B cell (primary cell): ENCODE results near the gene RHOU. TPM values are rescaled to one million over a fixed set of nuclear protein-coding genes. Genes with fewer than 3 reads are reported as not detected.

Source experiments
- ATAC-seq: fragments of 200-7000 bp; cut with Tn5 transposase; one replicate; pipeline ENCODE4 v1.10.0; 2021; ENCODE audit warnings: low read depth, mild to moderate bottlenecking, moderate number of reproducible peaks, moderate library complexity
- CTCF ChIA-PET: fragments of 350-600 bp; sonication (Branson Sonifier 250); formaldehyde crosslinking; loops from one replicate; lab custom pipeline; 2021; ENCODE audit warnings: antibody characterized with exemption, inconsistent platforms; lab: Charles Lee
- POLR2A ChIA-PET: fragments of 350-600 bp; sonication (Branson Sonifier 250); formaldehyde crosslinking; loops from one replicate; lab custom pipeline; 2021; ENCODE audit warnings: antibody characterized with exemption; lab: Charles Lee
- DNase-seq: peaks from one replicate; pipeline ENCODE4 v3.0.0; 2013
- H2AFZ ChIP-seq: 2 replicates; pipeline ENCODE4 v1.6.1; 2012; ENCODE audit warnings: mild to moderate bottlenecking, low read depth, low read length; ENCODE audit not compliant: insufficient read depth, poor library complexity, severe bottlenecking
- H3K27ac ChIP-seq, 2 donors: 1 replicate in 1 of 2; 2 replicates in 1 of 2; pipeline ENCODE4 v1.5.1; 2012 to 2013; ENCODE audit warnings: low read length in 2 of 2, mild to moderate bottlenecking in 2 of 2, moderate library complexity in 1 of 2
- H3K27me3 ChIP-seq, 4 experiments: fragments of 200-600 bp in 1 of 4; sonication (generic) in 1 of 4; replicated peaks in 1 of 4; 1 replicate in 2 of 4; 2 replicates in 2 of 4; pipeline versions ENCODE4 v1.6.1 to v1.7.0; 2013 to 2016; ENCODE audit warnings: low read length in 3 of 4, mild to moderate bottlenecking in 2 of 4, mixed read lengths in 1 of 4, moderate library complexity in 1 of 4; ENCODE audit not compliant: insufficient read depth in 4 of 4, control insufficient read depth in 3 of 4; ENCODE audit errors: control extremely low read depth in 1 of 4
- H3K36me3 ChIP-seq, 2 experiments: replicated peaks in 1 of 2; 1 replicate in 1 of 2; 2 replicates in 1 of 2; pipeline versions ENCODE4 v1.6.1 to v1.7.1; 2013; ENCODE audit warnings: low read length in 1 of 2; ENCODE audit not compliant: insufficient read depth in 2 of 2, control insufficient read depth in 1 of 2; ENCODE audit errors: control extremely low read depth in 1 of 2, extremely low read depth in 1 of 2
- H3K4me1 ChIP-seq, 2 donors: fragments of 200-600 bp in 1 of 2; sonication (generic) in 1 of 2; 1 replicate in 1 of 2; 2 replicates in 1 of 2; pipeline versions ENCODE4 v1.5.1 to v1.6.1; 2013 to 2017; ENCODE audit warnings: low read length in 2 of 2; ENCODE audit not compliant: control insufficient read depth in 2 of 2, insufficient read depth in 2 of 2
- H3K4me2 ChIP-seq: replicated peaks from 2 replicates; pipeline ENCODE3; 2012; ENCODE audit warnings: mild to moderate bottlenecking, low read depth, low read length; ENCODE audit not compliant: poor library complexity, severe bottlenecking
- H3K4me3 ChIP-seq, 5 experiments: fragments of 200-600 bp in 1 of 5; sonication (generic) in 1 of 5; 1 replicate in 3 of 5; 2 replicates in 2 of 5; pipeline versions ENCODE4 v1.5.1 to v1.7.0; 2011 to 2016; ENCODE audit warnings: low read length in 4 of 5, mild to moderate bottlenecking in 4 of 5, low read depth in 2 of 5, control low read depth in 1 of 5, moderate library complexity in 1 of 5; ENCODE audit not compliant: insufficient read depth in 1 of 5; ENCODE audit errors: control extremely low read depth in 1 of 5, extremely low read depth in 1 of 5
- H3K79me2 ChIP-seq: fragments of 200-600 bp; sonication (generic); one replicate; pipeline ENCODE4 v1.6.0; 2016; ENCODE audit warnings: low read length; ENCODE audit not compliant: control insufficient read depth, insufficient read depth
- H3K9ac ChIP-seq: fragments of 200-600 bp; sonication (generic); 2 replicates; pipeline ENCODE4 v1.6.1; 2017; ENCODE audit warnings: mild to moderate bottlenecking, low read length, moderate library complexity
- H3K9me3 ChIP-seq, 3 donors: one replicate each; pipeline versions ENCODE4 v1.6.1 to v1.7.1; 2013; ENCODE audit warnings: low read length in 2 of 3; ENCODE audit not compliant: control insufficient read depth in 2 of 3, insufficient read depth in 1 of 3; ENCODE audit errors: control extremely low read depth in 1 of 3
- H4K20me1 ChIP-seq: 2 replicates; pipeline ENCODE4 v1.6.0; 2012; ENCODE audit warnings: mild to moderate bottlenecking, low read length; ENCODE audit not compliant: insufficient read depth, control insufficient read depth, poor library complexity, severe bottlenecking
- H3K27ac Mint-ChIP-seq: one replicate; pipeline ENCODE4 v1.8.0; 2021; ENCODE audit warnings: mixed read lengths
- H3K27me3 Mint-ChIP-seq: one replicate; pipeline ENCODE4 v1.8.0; 2021; ENCODE audit warnings: mixed read lengths
- H3K4me1 Mint-ChIP-seq: one replicate; pipeline ENCODE4 v1.8.0; 2021; ENCODE audit warnings: mixed read lengths
- H3K4me3 Mint-ChIP-seq: one replicate; pipeline ENCODE4 v1.8.0; 2021; ENCODE audit warnings: mixed read lengths
- H3K9me3 Mint-ChIP-seq: one replicate; pipeline ENCODE4 v1.8.0; 2022; ENCODE audit warnings: mixed read lengths; ENCODE audit not compliant: insufficient read depth
- CTCF ChIP-seq: fragments of 200-600 bp; IDR thresholded peaks from one replicate; pipeline ENCODE4 v1.8.0; 2022; ENCODE audit warnings: antibody characterized with exemption, mild to moderate bottlenecking
- EZH2 ChIP-seq: IDR thresholded peaks from 2 replicates; pipeline ENCODE4 v1.6.1; 2012; ENCODE audit warnings: borderline replicate concordance, low read depth, mild to moderate bottlenecking, moderate library complexity, low read length; ENCODE audit not compliant: insufficient read depth, poor library complexity, severe bottlenecking
- WGBS: methylation state at CpG from one replicate; pipeline ENCODE4 v1.1.5; 2013; ENCODE audit warnings: missing lambda C conversion rate; ENCODE audit not compliant: insufficient coverage; 5-methylcytosine and 5-hydroxymethylcytosine counted together
- intact Hi-C: fragments of 100-400 bp; cut with micrococcal nuclease; formaldehyde crosslinking; loops from one replicate; pipeline ENCODE4 v1.10.0; 2022
- polyA plus RNA-seq: library from polyadenylated mRNA; depleted of rRNA; stranded (reverse); fragments of >200 nt; gene quantifications from 2 replicates; pipeline ENCODE4 v1.2.3, GENCODE V29; 2012
- total RNA-seq, 2 donors: library from RNA; stranded (reverse); fragments of 120-200 nt in 1 of 2; gene quantifications; 1 replicate in 1 of 2; 2 replicates in 1 of 2; pipeline versions ENCODE4 v1.2.3 to v1.2.4, GENCODE V29; 2013 to 2022

Gene RHOU
- total and polyA plus RNA-seq, 2 donors (not counting 1 experiment from before 2014, with no cell fraction given), result 0.12 TPM; not detected in 1

- no peak for DNase-seq
- Histone ChIP-seq H3K79me2 (no peaks in the 10 kb centered on the region), H3K4me2 (no peak overlapping the region), H2AFZ (no peak overlapping the region), H3K27me3 (peaks cover 0 to 3% (median 0%) of the 10 kb centered on the region in 4 experiments), H3K4me1 (no peaks in the 10 kb centered on the region), H3K9ac (no peak overlapping the region), H3K9me3 (no peaks in the 10 kb centered on the region), H3K36me3 (no peaks in the 10 kb centered on the region), H4K20me1 (no peaks in the 10 kb centered on the region), H3K27ac (no peak overlapping the region), H3K4me3 (no peak overlapping the region)
- Mint-ChIP-seq H3K9me3 (no peaks in the 10 kb centered on the region), H3K4me1 (no peaks in the 10 kb centered on the region), H3K27me3 (no peaks in the 10 kb centered on the region), H3K27ac (no peak overlapping the region), H3K4me3 (no peak overlapping the region)
- TF ChIP-seq CTCF (no peak), EZH2 (no peak)
- ATAC-seq, result no peak
- no CpG with 5 or more reads among the region's 1 CpG for WGBS
- ChIA-PET POLR2A (no interaction called here), CTCF (no interaction called here)
- intact Hi-C loops, result no loop called here
Observed at GRCh38 chr1:228778026-228778425, 42.7 kb downstream of the RHOU start.

- ChIA-PET POLR2A (no interaction called here), CTCF (no interaction called here)
- Histone ChIP-seq H3K4me2 (no peak overlapping the region), H3K9ac (no peak overlapping the region), H4K20me1 (no peaks in the 10 kb centered on the region), H3K4me3 (no peak overlapping the region), H3K27me3 (peaks cover 0 to 3% (median 0%) of the 10 kb centered on the region in 4 experiments), H3K4me1 (no peaks in the 10 kb centered on the region), H3K9me3 (no peaks in the 10 kb centered on the region), H2AFZ (no peak overlapping the region), H3K27ac (no peak overlapping the region), H3K79me2 (no peaks in the 10 kb centered on the region), H3K36me3 (no peaks in the 10 kb centered on the region)
- Mint-ChIP-seq H3K4me1 (no peaks in the 10 kb centered on the region), H3K27me3 (no peaks in the 10 kb centered on the region), H3K9me3 (no peaks in the 10 kb centered on the region), H3K27ac (no peak overlapping the region), H3K4me3 (no peak overlapping the region)
- WGBS, result 35% methylated on average over 2 of the region's 3 CpGs
- DNase-seq, result no peak
- no peak for ATAC-seq
- TF ChIP-seq CTCF (no peak), EZH2 (no peak)
- intact Hi-C loops, result no loop called here
Observed at GRCh38 chr1:228778466-228778865, 43.2 kb downstream of the RHOU start.
